ENCODE measurements around the gene CUX1. TPM values are rescaled to one million over a fixed set of nuclear protein-coding genes. Genes with fewer than 3 reads are reported as not detected.

Gene CUX1
- total RNA-seq, 1 experiment from 2014 or later: 116 TPM

GRCh38 chr7:102198417-102198956 is 381.1 kb downstream of the CUX1 start:
- intact Hi-C loops (cut with micrococcal nuclease; ENCODE audit: unreplicated experiment): no loop called here
- no TSS peak for BruUV-seq (replicated peaks)
- H3K36me3 Mint-ChIP-seq (ENCODE audit: insufficient read depth, unreplicated experiment): peaks cover 95% of the 10 kb centered on the region
- no peaks in the 10 kb centered on the region for H3K27me3 ChIP-seq (replicated peaks; ENCODE audit: control insufficient read depth, insufficient read depth, low read length)
- no peak for TF ChIP-seq CTCF (IDR thresholded peaks at IDR 0.05; ENCODE audit: insufficient read depth in 1 of 2, low read depth in 1 of 2, low read length in 1 of 2, severe bottlenecking in 1 of 2, unreplicated experiment in 1 of 2)
- H3K4me1 ChIP-seq: no peaks in the 10 kb centered on the region
- ChIA-PET CTCF (no interaction called here), POLR2A (no interaction called here)
- H3K4me1 Mint-ChIP-seq (ENCODE audit: low read depth, unreplicated experiment): no peaks in the 10 kb centered on the region
- no peak overlapping the region for H3K27ac Mint-ChIP-seq (ENCODE audit: unreplicated experiment)
- H3K36me3 ChIP-seq (ENCODE audit: control insufficient read depth, insufficient read depth, low read length): peaks cover 3% of the 10 kb centered on the region; the same call in 1 of the 2 replicates
- H3K4me3 ChIP-seq (ENCODE audit: low read depth, low read length): no peak overlapping the region
- H3K27me3 Mint-ChIP-seq (ENCODE audit: insufficient read depth, unreplicated experiment): no peaks in the 10 kb centered on the region
- H3K9me3 ChIP-seq: no peaks in the 10 kb centered on the region
- H3K4me3 Mint-ChIP-seq (ENCODE audit: unreplicated experiment): no peak overlapping the region
- no peak for DNase-seq
- no peaks in the 10 kb centered on the region for H3K9me3 Mint-ChIP-seq (ENCODE audit: unreplicated experiment)

GRCh38 chr7:102201576-102201975 is 384.1 kb downstream of the CUX1 start:
- ChIA-PET POLR2A (no interaction called here), CTCF (no interaction called here)
- H3K36me3 Mint-ChIP-seq (ENCODE audit: insufficient read depth, unreplicated experiment): peaks cover 94% of the 10 kb centered on the region
- no TSS peak for BruUV-seq (replicated peaks)
- Histone ChIP-seq H3K9me3 (no peaks in the 10 kb centered on the region), H3K27me3 (replicated peaks; ENCODE audit: control insufficient read depth, insufficient read depth, low read length) (no peaks in the 10 kb centered on the region), H3K4me1 (no peaks in the 10 kb centered on the region), H3K36me3 (ENCODE audit: control insufficient read depth, insufficient read depth, low read length) (peaks cover 4% of the 10 kb centered on the region; the same call in 1 of the 2 replicates), H3K4me3 (ENCODE audit: low read depth, low read length) (no peak overlapping the region)
- H3K4me3 Mint-ChIP-seq (ENCODE audit: unreplicated experiment): no peak overlapping the region
- TF ChIP-seq CTCF (IDR thresholded peaks at IDR 0.05; ENCODE audit: insufficient read depth in 1 of 2, low read depth in 1 of 2, low read length in 1 of 2, severe bottlenecking in 1 of 2, unreplicated experiment in 1 of 2): no peak
- H3K9me3 Mint-ChIP-seq (ENCODE audit: unreplicated experiment): no peaks in the 10 kb centered on the region
- intact Hi-C loops (cut with micrococcal nuclease; ENCODE audit: unreplicated experiment): no loop called here
- no peaks in the 10 kb centered on the region for H3K4me1 Mint-ChIP-seq (ENCODE audit: low read depth, unreplicated experiment)
- no peaks in the 10 kb centered on the region for H3K27me3 Mint-ChIP-seq (ENCODE audit: insufficient read depth, unreplicated experiment)
- DNase-seq: no peak
- H3K27ac Mint-ChIP-seq (ENCODE audit: unreplicated experiment): no peak overlapping the region

GRCh38 chr7:102202556-102202955 is 385.1 kb downstream of the CUX1 start:
- Histone ChIP-seq H3K9me3 (no peaks in the 10 kb centered on the region), H3K36me3 (ENCODE audit: control insufficient read depth, insufficient read depth, low read length) (peaks cover 4% of the 10 kb centered on the region; the same call in 1 of the 2 replicates), H3K4me1 (no peaks in the 10 kb centered on the region), H3K4me3 (ENCODE audit: low read depth, low read length) (no peak overlapping the region), H3K27me3 (replicated peaks; ENCODE audit: control insufficient read depth, insufficient read depth, low read length) (no peaks in the 10 kb centered on the region)
- TF ChIP-seq CTCF (IDR thresholded peaks at IDR 0.05; ENCODE audit: insufficient read depth in 1 of 2, low read depth in 1 of 2, low read length in 1 of 2, severe bottlenecking in 1 of 2, unreplicated experiment in 1 of 2): no peak
- peaks cover 94% of the 10 kb centered on the region for H3K36me3 Mint-ChIP-seq (ENCODE audit: insufficient read depth, unreplicated experiment)
- no peaks in the 10 kb centered on the region for H3K27me3 Mint-ChIP-seq (ENCODE audit: insufficient read depth, unreplicated experiment)
- intact Hi-C loops (cut with micrococcal nuclease; ENCODE audit: unreplicated experiment): no loop called here
- CTCF ChIA-PET: no interaction called here
- no peaks in the 10 kb centered on the region for H3K4me1 Mint-ChIP-seq (ENCODE audit: low read depth, unreplicated experiment)
- no TSS peak for BruUV-seq (replicated peaks)
- DNase-seq: no peak
- POLR2A ChIA-PET: no interaction called here
- H3K4me3 Mint-ChIP-seq (ENCODE audit: unreplicated experiment): no peak overlapping the region
- H3K27ac Mint-ChIP-seq (ENCODE audit: unreplicated experiment): no peak overlapping the region
- H3K9me3 Mint-ChIP-seq (ENCODE audit: unreplicated experiment): no peaks in the 10 kb centered on the region

Data from Caco-2 (cell line).